SHP77 treated with DMSO at 0.1 percent for 48 hours (cell line): ENCODE measurements around the gene C1S.
"Not testable (repeated sequence)": the region's sequence is repeated elsewhere in the genome, so short reads cannot be mapped to it uniquely, and the experiment has no call there.

Experiments used
- DNase-seq: peaks from one replicate; lab custom pipeline; 2025; lab: John Stamatoyannopoulos, UW

Gene C1S

DNA sequence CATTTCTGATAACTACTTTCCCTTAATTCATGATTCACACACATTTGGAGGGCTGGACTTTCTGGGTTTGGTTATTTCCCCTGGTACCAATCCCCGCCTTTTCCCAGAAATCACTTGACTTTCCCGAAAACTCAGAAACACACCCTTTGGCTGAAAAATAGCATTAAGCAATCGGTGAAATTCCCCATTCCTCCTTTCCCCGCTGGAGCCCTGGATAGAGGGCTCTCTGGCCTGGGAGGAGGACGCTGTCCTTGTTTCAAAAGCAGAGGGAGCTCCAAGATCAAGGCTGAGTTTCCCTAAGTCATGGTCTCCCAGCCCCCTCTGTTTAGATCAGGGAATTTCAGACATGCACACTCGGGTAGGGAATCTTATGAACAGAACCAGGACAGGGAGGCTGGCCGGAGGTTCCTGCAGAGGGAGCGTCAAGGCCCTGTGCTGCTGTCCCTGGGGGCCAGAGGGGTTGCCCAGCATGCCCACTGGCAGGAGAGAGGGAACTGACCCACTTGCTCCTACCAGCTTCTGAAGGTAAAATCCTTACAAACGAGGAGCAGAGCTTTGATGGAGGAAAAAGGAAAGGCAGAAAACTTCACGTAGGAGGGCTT, at the start of gene C1S:
C1S (plus strand) TSS at position 366 of the 602 bp plus-strand sequence. CDS start 1,195 bp downstream, outside the sequence.
- no peak for DNase-seq

DNA sequence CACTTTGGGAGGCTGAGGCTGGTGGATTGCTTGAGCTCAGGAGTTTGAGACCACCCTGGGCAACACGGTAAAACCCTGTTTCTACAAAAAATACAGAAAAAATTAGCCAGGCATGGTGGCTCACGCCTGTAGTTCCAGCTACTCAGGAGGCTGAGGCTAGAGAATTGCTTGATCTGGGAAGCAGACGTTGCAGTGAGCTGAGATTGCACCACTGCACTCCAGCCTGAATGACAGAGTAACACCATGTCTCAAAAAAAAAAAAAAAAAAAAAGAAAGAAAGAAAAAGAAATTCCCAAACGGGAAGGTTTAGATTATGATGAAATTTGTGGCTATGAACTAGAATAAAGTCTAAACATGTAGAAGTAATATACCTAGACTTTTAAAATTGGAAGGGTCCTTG, 49.1 kb upstream of the C1S start:
- DNase-seq: not testable (repeated sequence)

DNA sequence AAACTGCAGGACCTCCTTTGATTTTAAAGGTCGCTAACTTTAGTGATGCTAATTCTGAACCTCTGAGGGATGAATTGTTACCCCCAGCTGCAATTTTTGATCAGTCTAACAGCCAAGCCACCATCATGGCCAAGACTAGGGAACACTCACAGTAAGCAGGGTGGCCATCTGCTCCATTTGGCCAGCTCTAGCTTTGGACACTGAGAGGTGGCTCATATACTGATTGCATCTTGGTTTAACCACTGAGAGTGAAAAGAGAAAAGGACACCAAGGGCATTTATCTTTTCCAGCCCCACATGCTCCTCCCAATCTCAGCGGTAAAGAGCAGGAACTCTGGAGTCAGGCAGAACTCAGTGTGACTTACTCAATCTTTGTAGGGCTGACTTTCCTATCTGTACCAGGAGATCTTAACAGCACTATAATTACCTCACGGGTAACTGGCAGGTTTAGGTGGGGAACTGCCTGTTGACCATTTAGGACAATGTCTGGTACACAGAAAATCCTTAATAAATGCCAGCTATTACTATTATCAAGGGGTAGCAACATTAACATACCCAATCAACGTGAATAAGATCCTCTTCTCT, 48.4 kb upstream of the C1S start:
- DNase-seq: no peak

- no peak for DNase-seq
Measured at GRCh38 chr12:7013101-7013500, 47.4 kb upstream of the C1S start.

DNA sequence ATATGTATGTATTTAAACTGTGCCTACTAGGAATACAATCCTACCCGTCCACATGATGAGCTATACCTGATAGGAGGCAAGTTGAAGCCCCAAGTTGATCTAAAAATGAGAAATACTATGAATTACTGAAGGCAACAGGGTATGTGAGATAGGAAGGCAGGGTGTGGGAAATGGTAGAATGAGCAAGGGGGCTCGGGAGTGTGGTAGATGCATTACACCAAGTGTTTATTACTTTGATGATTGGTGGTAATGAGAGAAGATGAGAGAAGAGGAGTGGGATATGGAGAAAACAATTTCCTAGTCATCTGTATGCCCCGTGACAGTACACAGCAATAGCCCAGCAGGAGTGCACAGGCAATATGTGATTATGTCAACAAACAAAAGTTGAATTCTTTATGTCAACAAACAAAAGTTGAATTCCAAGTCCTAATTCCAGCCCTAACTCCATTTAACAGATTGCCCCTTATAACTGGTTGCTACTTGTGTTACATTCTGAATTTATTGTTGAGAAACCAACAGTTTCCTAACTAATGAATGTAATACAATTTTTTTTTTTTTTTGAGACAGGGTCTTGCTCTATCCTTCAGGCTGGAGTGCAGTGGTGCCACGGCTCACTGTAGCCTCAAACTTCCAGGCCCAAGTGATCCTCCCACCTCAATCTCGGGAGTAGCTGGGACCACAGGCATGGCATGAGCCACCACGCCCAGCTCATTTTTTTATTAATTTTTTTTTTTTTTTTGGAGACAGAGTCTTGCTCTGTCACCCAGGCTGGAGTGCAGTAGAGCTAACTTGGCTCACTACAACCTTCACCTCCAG, 44.8 kb upstream of the C1S start:
- DNase-seq: no peak

- DNase-seq: no peak
Measured at GRCh38 chr12:7016958-7017571, 43.5 kb upstream of the C1S start.

DNA sequence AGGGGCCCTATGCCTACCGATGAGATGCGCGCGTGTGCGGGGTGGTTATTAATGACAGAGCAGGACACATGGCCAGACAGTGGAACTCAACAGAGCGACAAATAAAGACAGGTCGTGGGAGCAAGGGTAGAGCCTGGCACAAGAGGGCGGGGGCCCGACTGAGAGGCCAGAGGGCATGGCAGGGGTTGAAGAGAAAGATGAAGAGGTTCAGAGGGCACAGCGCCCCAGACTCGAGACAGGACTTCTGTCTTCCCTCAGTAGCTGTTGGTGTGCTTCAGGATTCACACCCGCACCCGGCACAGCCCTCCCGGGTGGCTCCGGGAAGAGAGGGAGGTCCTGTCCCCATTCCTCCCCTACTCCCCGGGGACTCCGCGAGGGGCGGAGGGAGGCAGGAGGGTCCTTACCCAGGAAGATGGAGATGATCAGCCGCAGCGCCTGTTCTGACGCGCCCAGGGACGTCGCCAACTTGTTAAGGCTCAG, 42.6 kb upstream of the C1S start:
- peak; percentile 18 for DNase-seq

GRCh38 chr12:7018350-7019042, 42.0 kb upstream of the C1S start, which contains the start of gene LPCAT3:
LPCAT3 (minus strand) TSS chr12:7018476; CDS start chr12:7018424, 52 bp downstream.
- peak; percentile 35 for DNase-seq

- DNase-seq: no peak
Measured at GRCh38 chr12:7019043-7019569, 41.4 kb upstream of the C1S start.

GRCh38 chr12:7021956-7022355, 38.6 kb upstream of the C1S start:
- no peak for DNase-seq

DNA sequence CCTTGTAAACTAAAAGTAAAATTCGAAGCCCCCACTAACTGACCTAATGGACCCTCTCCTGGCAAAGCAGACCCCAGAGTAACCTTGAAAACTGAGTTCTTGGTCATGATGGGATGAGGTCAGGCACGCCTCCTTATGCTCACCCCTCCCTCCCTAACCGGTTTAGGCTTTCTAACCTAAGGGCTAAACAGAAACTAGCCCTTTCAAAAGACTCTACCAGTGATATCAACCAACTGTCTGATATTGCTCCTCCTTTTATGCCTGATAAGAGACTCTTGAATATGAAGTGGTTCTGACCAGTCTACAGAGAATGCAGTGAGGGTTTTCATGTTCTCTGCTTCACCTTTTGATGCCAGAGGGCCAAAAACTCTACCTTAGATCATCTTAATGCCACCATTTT, 37.4 kb upstream of the C1S start:
- DNase-seq: no peak

DNA sequence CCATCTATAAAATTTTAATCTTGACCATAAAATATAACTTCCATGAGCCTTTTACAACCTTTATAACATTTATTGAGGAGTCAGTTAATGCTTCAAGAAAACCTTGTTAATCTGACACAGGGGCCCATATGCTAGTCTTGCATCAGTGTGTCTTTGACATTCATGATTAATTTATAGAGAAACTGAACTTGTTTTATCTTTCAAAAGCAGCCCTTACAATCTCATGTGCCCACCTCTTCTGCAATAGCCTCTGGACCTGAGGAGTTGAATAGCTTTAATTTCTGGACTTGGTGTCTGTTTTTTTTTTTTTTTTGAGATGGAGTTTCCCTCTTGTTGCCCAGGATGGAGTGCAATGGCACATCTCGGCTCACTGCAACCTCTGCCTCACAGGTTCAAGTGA, 33.7 kb upstream of the C1S start:
- DNase-seq: no peak

- DNase-seq: no peak
Measured at GRCh38 chr12:7031306-7031705, 29.2 kb upstream of the C1S start.

DNA sequence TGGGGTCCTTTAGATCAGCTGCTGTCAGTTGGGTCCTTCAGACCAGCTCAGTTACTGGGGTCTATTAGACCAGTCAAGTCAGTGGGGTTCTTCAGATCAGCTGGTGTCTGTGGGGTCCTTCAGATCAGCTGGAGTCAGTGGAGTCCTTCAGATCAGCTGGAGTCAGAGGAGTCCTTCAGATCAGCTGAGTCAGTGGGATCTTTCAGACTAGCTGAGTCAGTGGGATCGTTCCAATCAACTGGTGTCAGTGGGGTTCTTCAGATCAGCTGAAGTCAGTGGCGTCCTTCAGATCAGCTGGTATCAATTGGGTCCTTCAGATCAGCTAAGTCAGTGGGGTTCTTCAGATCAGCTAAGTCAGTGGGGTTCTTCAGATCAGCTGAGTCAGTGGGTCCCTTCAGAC, 27.5 kb upstream of the C1S start:
- no peak for DNase-seq

DNA sequence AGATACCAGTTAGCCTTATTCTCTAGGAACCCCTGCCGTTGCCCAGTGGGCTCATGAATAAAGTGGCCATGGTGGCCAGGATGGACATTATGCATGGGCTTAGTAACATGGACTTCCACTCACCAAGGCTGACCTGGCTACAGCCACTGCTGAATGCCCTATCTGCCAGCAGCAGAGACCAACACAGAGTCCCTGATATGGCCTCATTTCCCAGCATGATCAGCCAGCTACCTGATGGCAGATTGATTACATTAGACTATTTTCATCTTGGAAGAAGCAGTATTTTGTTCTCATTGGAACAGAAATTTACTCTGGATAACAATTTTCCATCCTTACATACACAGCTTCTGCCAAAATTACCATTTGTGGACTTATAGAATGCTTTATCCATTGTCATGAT, 26.1 kb upstream of the C1S start:
- DNase-seq: no peak

DNA sequence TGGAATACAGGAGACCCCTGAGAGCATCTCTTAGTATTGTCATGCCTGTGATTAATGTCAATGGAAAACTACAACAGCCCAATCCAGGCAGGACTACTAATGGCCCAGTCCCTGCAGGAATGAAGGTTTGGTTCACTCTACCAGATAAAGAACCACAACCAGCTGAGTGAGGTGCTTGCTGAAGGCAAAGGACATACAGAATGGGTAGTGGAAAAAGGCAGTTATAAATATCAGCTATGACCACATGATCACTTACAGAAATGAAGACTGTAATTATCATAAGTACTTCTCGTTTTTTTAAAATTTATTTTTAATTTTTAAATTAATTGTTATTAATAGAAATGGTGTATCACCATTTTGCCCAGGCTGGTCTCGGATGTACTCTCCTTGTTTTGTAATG, 25.1 kb upstream of the C1S start:
- no peak for DNase-seq

DNA sequence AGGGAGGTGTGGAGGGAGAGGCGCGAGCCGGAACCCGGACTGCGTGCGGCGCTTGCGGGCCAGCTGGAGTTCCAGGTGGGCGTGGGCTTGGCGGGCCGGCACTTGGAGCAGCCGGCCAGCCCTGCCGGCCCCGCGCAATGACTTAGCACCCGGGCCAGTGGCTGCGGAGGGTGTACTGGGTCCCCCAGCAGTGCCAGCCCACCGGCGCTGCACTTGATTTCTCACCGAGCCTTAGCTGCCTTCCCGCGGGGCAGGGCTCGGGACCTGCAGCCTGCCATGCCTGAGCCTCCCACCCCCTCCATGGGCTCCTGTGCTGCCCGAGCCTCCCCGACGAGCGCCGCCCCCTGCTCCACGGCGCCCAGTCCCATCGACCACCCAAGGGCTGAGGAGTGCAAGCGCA, 23.1 kb upstream of the C1S start:
- not testable (repeated sequence) for DNase-seq

GRCh38 chr12:7038591-7038990, 21.9 kb upstream of the C1S start:
- DNase-seq: no peak

GRCh38 chr12:7039403-7039802, 21.1 kb upstream of the C1S start:
- DNase-seq: no peak

DNA sequence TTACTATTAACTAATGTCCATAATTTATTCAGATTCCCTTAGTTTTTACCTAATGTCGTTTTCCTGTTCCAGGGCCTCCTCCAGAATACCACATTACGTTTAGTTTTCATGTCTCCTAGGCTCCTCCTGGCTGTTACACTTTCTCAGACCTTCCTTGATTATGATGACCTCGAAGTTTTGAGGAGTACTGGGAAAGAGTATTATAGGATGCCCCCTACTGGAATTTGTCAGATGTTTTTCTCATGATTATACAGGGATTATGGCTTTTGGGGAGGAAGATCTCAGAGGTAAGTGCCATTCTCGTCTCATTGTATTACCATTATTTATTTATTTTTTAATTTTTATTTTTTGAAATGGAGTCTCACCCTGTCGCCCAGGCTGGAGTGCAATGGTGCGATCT, 17.7 kb upstream of the C1S start:
- DNase-seq: no peak

DNA sequence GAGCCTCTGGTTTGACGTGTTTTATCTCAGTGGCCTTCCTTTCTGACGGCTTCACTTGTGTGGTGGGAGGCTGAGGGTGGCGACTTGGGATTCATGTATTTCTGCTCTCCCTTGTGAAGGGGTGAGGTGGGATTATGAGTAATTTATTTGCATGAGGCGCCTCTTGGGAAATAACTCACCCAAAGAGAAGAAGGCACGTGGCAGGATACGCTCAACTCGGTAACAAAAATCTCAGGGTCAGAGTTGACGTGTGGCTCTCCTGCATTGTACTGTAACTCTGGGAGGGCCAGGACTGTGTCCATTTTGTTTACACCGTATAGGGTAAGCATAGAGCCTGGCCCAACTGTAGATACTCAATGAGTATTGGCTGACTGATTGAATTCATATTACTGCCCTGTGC, 14.6 kb upstream of the C1S start:
- DNase-seq: no peak
